CD4-positive, alpha-beta T cell treated with Interleukin-10 for 1 hour (primary cell): ENCODE data around the gene IFNE.
"Not testable (repeated sequence)": the region's sequence is repeated elsewhere in the genome, so short reads cannot be mapped to it uniquely, and the experiment has no call there.

Source experiments
- DNase-seq: peaks from one replicate; pipeline ENCODE4 v3.0.0-alpha.2; 2020

IFNE gene

DNA sequence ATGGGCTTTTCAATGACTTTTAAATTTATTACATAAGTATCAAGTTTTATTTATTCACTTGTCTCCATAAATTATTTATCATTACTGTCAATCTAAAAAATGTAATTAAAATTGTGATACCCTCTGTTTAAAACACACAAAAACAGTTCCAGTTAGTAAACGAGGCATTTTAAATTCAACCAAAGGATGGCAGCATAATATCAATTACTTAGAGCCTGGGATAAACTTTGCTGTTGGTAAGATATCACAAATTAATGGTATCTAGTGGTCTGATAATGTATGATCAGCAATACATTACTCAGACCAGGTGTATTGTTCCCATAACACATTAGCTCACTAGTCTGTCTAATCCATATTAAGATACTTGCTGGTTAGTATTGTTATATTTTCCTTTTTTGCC, 9.6 kb upstream of the IFNE start:
- no peak for DNase-seq

DNA sequence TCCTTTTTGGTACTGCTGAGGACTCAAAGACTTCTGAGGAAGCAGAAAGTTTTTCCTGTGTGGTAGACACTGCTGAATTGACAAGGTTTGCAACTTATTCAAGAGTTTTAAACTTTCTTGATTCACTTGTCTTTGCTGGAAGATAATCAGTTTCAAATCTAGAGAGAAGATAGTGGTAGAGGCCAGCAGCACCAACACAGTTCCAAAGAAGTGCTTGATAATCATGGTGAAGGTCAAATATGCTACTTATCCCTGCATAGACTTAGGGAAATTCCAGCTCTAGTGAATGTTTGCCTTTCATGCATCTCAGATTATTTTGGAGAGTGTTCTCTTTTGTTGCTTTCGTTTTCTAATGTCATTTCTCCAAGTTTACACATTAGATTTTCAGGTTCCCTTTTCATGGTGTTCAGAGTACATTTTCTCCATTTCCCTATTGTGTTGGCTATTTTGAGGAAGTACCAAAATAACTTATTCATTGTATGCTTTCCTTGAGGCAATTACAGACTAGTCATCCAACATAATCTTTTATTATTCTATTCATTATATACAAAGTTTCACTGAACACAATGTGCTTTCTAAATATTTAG, 550 bp downstream of the IFNE start:
- DNase-seq, result no peak

DNA sequence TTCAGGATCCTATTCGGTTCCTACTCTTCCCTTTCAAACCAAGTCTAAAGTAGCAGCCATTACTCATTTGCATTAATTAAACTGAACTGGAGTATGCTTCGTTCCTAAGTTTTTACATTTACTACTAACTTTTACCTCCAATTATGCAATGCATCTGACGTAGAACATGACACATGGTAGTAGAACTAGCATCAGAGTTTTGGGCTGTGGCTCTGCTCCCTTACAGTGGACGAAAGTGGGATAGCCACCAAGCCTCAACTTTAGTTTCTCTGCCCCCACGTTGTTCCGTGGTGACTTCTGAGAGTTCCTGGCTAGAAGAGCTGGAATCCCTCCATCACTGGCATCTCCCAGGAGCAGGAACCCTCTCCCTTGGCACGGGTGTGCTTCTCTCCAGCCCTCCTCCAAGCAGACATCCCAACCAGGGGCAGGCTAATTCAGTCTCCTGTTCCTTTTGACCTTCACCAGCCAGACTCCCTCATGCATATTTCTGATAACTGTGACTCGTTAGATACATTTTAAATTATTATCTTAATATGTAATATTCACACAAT, 2.9 kb downstream of the IFNE start:
- no peak for DNase-seq

DNA sequence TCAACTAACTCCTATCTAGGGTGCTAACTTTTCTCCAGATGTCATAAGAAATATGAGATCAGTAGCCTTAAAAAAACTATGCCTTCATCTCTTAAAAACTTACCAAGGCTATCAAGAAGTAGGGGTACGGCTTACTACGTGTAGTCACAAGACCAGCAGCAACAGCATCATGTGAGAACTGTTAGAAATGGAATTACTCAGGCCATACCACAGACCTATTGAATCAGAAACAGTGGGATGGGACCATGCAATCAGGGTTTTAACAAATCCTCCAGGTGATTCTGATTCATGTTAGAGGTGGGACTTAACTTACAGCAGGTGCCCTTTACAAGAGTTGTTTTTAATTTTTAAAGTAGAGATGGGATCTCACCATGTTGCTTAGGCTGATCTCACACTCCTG, 4.6 kb downstream of the IFNE start:
- DNase-seq, result no peak

DNA sequence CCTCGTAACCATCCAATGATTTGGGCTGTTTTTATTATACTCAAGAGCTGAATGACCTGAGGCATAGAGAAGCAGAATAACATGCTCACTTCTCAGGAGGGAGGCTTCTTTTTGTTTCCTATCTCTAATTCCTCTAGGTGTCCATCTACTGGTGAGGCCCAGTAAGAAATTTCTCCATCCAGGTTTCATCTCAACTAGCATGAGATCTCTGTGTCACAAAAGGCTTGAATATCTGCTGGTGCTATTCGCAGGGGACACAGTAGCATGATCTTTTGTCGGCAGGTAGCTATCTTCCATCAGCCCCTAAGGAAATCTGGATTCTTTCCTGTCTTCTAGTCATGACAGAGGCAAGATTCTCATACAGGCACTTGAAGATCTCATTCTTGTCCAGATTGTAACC, 8.9 kb downstream of the IFNE start:
- DNase-seq, result no peak

DNA sequence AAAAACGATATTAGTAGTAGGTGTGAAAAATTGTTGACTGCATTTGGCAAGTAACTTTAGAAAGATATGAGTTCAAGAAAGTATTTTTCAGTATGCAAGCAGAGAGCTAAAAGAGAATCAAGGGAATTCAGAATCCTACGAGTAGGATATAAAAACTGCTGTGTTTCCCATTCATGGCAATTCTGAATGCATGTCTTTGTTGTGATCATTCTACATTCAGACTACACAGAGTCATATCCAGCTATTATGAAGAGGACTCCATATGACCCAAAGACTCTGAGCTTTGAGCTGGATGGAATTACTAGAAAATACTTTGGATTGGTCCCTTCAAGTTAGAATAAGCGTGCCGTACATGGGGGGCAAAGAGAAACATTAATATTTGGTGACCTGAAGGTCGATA, 12.0 kb downstream of the IFNE start:
- DNase-seq, result no peak

DNA sequence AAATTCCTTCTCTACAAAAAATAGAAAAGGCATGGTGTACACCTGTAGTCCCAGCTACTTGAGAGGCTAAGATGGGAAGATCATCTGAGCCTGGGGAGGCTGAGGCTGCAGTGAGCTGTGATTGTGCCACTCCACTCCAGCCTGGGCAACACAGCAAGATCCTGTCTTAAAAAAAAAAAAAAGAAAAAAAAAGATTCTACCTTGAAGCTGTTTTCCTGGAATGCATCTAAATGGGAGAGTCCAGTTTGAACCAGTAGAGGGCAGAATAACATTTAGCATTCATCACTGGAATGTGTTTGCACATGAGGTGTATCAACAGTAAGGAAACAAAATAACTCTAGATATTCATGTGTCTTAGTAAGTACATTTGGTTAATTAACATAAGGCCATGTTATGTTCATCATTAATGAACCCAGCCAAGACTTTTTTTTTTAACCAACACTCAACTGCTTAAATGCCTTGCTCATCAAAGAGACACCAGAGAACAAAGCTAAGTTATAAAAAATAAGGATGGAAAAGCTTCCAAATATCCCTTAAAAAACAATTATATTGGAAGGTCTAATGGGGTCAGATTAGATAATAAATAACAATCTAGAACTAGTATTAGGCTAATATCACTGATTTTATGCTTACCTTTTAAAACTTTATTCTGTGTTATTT, 16.1 kb downstream of the IFNE start:
- peak; percentile 66 for DNase-seq

DNA sequence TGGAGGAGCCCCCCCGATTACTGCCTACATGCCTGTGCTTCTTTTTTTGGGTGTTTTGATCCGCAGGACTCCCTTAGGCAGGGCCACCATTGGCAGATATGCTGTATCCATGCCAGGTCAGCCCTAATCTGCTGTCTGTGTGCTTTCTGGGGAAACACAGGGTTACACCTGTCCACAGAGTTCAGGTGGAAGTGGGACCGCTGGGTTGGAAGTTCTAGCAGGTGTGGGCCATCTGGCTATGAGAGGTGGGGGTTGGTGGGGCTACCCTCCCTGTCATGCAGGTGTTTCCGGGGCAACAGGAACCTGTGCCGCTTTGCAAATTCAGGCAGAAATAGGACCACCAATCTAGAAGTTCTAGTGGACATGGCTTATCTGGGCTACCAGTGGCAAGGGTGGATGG, 17.0 kb downstream of the IFNE start:
- no peak for DNase-seq

DNA sequence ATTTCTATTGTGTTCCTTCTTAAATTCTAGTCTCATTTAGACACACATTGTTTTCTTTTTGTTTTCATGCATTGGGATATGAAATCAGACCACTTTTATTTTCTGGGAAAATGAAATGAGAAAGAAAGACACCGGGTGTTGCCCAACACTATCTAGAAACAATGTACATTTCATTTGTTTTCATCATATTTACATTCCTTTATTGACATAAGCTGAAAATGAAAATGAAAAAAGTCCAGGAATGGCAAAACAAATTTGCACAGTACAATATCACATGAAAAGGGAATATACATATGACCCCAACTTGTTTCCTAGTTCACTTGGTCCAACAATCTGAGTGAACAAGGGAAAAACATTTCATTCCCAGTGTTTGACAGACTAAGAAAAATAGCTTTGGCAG, 20.7 kb downstream of the IFNE start:
- no peak for DNase-seq

DNA sequence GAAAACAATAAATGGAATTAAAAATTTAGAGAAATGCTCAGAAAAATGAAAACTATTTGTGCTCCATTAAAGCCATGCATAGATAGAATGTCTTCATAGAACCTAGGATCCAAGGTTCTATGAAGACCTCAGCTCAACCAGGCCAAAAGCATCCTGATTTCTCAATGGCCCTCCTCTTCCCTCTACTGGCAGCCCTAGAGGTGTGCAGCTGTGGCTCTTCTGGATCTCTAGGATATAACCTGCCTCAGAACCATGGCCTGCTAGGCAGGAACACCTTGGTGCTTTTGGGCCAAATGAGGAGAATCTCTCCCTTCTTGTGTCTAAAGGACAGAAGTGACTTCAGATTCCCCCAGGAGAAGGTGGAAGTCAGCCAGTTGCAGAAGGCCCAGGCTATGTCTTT, 26.8 kb downstream of the IFNE start:
- DNase-seq, result peak; percentile 48

DNA sequence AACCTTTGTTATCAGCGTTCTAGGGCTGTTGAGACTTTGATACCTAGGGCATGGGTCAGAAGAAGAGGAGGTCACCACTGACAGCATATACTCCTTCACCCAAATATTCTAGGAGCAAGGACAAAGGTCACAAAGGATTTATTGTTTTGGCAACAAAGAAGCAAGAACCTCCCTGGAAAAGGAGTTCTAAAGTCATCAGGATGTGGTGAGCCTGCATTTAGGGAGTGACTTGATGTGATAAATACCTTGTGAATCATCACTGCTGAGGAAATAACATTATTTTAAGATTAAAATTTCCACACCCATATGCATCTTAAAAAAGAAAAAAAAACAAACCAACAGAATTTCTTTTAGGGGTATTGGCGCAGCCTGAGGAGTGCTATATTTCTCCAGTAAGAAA, 28.0 kb downstream of the IFNE start:
- DNase-seq, result no peak

DNA sequence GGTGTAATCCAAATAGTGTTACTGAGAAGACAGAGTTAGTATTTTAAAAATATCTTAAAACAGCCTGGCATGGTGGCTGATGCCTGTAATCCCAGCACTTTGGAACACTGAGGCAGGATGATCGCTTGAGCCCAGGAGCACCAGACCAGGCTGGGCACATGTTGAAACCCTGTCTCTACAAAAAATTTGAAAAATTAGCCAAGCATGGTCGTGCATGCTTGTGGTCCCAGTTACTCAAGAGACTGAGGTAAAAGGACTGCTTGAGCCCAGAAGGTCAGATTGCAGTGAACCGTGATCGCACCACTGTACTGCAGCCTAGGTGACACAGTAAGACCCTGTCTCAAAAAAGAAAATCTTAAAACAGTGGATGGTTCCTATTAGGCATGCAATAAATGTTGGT, 29.4 kb downstream of the IFNE start:
- no peak for DNase-seq

DNA sequence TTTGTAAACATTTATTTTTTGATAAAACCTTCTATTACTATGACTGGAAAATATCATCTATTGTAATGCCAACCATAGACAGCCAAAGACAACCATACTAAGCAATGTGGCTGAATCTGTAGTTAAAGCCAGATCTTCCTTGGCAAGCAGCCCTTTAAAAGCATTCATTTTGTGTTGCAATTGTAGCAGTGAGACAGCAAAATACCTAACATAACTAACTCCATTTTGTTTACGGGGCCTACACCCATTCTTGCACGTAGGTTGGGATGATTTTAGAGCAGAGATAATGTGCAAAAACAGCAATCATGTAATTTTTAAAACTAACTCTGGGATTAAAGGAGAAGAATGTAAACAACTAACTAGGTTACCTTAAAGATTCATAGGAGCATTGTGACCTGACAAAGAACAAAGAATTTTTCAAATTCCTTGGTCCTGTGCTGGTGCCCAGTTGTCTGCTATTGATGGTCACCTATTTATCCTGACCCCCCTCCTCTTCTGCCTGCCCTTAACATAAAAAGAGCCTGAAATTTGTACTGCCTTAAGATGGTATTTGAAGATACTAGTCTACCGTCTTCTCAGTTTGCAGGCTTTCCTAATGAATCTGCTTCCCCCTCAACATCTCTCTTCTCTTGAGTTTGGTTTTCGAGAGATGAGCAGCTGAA, 31.2 kb downstream of the IFNE start:
- no peak for DNase-seq

DNA sequence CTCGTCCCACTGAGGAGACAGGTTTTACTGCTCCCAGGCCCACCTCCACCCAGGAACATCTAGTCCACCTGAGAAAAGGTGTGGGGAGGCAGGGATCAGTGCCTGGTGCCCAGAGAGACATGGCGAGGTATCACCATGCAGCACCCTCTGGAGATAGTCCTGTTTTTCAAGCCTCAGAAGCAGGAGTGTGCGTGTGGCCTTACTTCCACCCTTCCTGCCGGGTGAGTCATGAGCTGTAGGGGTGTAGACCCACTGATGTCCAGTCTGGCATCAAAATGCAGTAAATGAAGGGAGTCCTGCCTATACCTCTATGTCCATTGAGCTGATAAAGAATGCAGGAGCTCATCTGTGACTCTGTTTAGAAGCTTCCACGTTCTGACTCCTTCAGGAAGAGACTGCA, 32.8 kb downstream of the IFNE start:
- DNase-seq, result not testable (repeated sequence)

DNA sequence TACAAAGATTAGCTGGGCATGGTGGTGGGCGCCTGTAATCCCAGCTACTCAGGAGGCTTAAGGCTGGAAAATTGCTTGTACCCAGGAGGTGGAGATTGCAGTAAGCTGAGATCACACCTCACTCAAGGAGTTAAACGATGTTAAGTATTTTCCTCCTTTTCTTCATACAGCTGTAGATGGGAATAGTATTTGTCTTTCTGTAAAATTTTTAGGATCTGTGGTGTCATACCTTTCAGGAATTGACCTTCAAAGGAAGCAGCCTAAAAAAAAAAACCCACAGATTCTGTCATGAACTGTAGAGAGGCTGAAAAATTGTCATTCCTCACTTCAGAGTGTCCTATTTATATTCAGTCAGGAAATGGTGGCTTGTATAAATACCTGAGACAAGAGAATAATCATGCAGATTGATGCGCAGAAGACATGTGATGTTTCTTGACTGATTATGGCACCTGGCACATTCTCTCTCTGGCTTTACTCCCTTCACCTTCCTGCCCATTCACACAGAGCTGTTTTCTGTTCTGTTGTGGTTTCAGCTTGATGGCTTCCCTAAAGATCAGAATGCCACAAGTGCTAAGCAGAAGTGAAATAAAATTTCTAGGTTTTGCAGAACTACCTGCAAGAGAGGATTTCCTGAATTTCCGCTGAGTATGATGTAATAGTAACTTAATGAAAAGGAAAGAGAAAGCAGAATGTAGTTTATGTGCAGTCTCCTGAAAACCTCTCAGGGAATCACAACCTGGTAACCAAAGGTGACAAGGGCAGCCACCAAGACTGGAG, 38.1 kb downstream of the IFNE start:
- DNase-seq, result peak; percentile 61

DNA sequence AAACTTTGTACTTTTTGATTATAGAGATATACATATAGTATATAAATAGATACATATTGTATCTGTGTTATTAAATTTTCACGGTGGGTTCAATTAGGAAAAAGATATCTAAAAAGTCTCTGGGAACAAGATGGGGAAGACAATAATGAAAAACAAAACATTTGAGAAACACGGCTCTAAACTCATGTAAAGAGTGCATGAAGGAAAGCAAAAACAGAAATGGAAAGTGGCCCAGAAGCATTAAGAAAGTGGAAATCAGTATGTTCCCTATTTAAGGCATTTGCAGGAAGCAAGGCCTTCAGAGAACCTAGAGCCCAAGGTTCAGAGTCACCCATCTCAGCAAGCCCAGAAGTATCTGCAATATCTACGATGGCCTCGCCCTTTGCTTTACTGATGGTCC, 42.0 kb downstream of the IFNE start, which contains the start of gene IFNA1:
TSS of gene IFNA1 (plus strand) at position 301 of the 400 bp plus-strand sequence. CDS start at position 370, 69 bp downstream.
- DNase-seq, result no peak

DNA sequence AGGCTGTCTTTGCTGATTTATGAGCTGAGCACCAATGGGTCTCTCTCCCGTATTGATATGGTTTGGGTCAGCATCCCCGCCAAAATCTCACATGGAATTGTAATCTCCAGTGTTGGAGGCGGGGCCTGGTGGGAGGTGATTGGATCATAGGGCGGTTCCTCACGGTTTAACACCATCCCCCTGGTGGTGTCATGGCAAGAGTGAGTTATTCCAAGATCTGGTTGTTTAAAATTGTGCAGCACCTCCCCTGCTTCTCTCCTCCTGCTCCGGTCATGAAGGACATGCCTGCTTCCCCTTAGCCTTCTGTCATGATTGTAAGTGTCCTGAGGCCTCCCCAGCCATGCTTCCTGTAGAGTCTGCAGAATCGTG, 47.1 kb downstream of the IFNE start:
- not testable (repeated sequence) for DNase-seq

DNA sequence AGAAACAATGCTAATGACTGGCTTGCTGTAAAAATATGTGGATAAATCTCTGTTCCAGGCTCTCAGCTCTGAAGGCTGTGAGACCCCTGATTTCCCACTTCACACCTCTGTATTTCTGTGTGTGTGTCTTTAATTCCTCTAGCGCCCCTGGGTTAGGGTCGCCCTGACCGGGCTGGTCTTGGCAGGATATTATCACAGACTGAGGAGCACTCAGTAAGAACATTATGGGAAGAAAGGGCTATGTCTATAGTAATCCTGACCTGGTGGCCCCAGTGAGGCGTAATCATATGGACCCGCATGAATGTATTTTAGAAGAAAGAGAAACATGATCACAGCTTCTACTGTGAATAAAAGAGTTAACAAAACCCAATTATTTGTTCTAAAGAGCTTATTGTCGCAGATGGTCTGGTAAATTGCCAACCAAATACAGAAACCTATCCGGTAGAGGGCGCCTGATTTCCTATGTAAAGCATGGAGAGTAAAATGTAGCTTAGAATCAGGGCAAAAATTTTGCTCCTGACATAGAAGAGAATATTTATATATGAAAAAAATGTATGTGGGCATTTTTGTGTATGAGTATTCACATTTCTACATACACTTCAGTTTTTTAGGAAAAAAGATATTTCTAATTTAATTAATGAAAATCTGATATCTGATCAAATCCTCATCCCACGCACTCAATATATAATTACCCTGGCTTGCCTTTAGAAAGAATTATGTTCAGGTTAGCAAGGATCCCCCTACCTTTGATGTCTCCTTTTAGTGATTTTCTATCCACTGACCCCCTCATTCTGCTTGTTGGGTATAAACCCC, 47.7 kb downstream of the IFNE start:
- peak; percentile 60 for DNase-seq

DNA sequence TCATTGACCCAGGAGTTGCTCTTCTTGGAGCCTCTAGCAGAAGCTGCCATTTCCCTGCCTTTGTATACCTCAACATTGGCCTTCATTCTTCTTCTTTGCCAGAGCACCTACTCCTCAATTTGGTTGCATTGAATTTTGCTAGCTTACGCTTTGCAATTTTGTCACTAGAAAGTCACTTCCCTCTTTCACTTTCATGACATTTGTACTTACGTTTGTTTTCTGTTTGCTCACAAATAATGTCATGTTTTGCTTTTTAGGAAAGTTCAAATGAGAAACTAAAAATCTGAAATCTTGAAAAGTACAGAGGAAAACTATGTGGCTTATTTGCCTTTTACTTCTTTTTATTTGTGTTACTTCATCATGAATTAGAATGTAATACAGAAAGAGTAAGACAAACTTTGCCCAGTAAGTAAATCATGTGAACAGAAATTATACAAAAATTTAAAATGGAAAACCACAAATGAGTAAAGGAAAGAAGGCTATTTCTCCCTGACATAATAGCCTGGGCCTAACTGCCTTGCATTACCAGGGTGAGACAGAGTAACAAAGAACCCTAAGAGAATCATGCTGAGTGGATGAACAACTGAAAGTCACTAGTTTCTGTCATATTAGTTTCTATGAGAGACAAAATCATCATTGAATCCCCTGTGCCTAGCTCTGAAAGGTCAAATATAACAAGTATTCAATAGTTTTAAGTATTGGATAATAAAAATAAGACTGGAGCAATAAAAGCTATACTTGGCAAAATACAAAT, 49.3 kb downstream of the IFNE start:
- no peak for DNase-seq
